ENCODE data around the gene FRMD4A.

Gene FRMD4A

DNA sequence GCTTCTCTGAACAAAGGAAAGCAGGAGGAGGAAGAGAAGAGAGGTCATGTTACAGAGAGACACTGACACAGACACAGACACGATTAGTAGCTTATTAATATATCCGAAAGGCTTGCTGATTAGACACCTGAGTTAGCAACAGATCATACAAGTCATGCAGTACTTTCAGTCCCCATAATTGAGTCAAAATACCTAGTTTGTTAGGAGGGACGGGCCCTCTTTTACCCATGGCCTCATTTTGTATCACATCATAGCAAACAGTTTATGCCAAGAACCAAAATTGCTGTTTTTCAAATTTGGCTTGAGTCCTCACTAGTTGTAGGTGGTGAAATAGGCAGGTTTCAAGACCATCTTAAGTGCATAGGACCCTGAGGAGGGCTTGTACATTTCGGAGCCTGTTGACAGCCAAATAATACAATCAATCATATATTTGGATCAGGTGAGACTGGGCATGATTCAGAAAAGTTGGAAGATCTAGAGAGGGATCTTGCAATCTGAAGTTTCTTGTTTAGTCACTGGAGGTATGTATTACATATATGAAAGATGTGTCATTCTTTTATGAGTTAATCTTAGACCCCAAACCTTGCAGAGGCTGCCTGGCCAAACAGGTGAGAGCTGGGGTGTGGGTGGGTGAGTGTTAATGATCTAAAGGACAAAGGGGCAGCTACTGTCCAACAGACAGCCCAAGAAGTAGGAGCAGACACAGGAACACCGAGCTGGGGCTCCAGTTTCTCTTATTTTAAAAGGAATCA is 678.6 kb downstream of the FRMD4A start:
- H3K27ac ChIP-seq = no peak overlapping the region
- TF ChIP-seq ZFX (IDR thresholded peaks at IDR 0.05; ENCODE audit: borderline replicate concordance) = no peak
- TF ChIP-seq, protein P1, sequence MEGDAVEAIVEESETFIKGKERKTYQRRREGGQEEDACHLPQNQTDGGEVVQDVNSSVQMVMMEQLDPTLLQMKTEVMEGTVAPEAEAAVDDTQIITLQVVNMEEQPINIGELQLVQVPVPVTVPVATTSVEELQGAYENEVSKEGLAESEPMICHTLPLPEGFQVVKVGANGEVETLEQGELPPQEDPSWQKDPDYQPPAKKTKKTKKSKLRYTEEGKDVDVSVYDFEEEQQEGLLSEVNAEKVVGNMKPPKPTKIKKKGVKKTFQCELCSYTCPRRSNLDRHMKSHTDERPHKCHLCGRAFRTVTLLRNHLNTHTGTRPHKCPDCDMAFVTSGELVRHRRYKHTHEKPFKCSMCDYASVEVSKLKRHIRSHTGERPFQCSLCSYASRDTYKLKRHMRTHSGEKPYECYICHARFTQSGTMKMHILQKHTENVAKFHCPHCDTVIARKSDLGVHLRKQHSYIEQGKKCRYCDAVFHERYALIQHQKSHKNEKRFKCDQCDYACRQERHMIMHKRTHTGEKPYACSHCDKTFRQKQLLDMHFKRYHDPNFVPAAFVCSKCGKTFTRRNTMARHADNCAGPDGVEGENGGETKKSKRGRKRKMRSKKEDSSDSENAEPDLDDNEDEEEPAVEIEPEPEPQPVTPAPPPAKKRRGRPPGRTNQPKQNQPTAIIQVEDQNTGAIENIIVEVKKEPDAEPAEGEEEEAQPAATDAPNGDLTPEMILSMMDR (IDR thresholded peaks at IDR 0.05) = no peak

DNA sequence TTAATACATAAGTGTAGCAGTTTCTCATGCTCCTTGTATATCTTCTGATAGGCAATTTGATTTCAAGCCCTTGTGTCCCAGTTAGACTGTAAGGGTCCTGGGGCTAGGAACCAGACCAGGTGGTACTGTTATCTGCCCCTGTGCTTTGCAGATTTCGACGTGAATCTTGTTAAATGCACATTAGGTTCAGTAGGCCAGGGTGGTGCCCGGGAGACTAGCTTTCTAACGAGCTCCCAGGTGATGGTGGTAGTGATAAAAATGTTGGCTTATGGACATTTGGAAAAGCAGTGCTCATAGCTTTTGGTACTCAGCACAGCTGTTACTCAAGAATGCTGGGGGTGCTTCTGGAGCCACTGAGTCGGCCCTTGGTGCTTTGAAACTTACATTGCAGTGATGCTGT is 679.8 kb downstream of the FRMD4A start:
- TF ChIP-seq, protein P1 (IDR thresholded peaks at IDR 0.05) = no peak
- TF ChIP-seq ZFX (IDR thresholded peaks at IDR 0.05; ENCODE audit: borderline replicate concordance) = no peak
- H3K27ac ChIP-seq = no peak overlapping the region

DNA sequence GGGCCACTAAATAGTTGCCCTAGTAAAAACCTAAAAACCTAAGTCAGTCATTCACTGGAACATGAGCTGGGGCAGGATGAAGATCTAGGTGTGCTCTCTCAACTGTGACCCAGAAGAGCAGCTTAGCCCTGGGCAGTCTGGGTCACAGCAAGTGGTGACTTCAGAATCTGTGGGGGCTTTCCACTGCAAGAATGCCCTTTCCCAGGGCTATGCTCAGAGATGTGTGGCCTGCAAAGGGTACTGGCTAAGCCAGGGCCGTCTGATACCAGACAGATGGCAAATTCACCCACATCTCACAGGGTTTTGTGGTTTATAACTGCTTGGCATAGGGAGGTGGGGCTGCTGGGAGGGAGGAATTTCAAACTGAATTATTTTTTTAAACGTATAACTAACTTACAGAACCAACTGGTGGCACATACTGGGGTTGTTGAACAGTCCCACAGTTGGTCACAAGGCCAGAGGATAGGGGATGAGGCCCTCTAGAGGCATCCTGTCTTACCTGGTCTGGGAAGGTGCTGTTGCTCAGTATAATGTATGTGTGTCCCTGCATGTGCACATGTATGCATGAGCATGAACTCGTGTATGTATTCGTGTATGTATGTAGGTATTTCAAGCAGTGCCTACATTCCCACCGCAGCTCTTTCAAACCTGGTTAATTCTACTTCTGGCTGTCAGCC is 680.7 kb downstream of the FRMD4A start:
- TF ChIP-seq, protein P1 (IDR thresholded peaks at IDR 0.05) = no peak
- no peak for TF ChIP-seq ZFX (IDR thresholded peaks at IDR 0.05; ENCODE audit: borderline replicate concordance)
- H3K27ac ChIP-seq = no peak overlapping the region

DNA sequence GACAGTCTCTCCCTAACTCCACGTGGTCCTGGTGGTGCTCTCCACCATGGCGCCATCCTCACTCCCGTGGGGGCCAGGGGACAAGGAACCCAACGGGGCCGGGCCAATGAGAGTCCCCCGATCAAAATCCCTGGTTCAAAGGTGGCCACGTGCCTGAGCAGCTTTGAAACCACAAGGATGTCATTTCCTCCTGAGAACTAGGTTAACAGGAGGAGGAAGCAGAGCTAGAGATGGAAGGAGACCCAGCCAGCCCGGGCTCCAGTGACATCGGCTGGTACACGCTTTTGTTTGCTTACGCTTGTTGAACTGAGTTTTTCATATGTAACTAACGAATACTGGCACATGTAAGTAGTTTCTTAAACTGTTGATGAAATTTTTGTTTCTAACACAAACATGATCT is 682.3 kb downstream of the FRMD4A start:
- TF ChIP-seq, protein P1 (IDR thresholded peaks at IDR 0.05) = no peak
- TF ChIP-seq ZFX (IDR thresholded peaks at IDR 0.05; ENCODE audit: borderline replicate concordance) = no peak
- no peak overlapping the region for H3K27ac ChIP-seq

DNA sequence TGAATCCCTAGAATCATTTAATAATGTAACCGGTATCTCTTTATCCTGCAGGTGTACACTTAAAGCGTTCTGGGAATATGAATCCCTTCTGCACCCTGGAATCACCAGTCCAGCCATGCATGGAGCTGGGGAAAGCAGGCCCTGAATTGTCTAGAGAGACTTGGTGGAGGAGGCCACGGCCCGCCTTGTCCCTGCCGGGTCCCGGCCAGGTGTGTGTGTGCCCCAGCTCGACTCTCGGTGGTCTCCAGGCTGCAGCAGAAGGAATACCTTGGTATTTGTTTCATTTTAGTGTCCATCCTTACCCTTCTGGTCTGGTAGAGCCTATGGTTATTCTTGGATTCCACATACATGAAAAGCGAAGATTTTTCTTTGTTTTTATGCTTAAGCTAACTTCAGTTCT is 685.9 kb downstream of the FRMD4A start:
- no peak overlapping the region for H3K27ac ChIP-seq
- TF ChIP-seq, protein P1 (IDR thresholded peaks at IDR 0.05) = no peak
- no peak for TF ChIP-seq ZFX (IDR thresholded peaks at IDR 0.05; ENCODE audit: borderline replicate concordance)

DNA sequence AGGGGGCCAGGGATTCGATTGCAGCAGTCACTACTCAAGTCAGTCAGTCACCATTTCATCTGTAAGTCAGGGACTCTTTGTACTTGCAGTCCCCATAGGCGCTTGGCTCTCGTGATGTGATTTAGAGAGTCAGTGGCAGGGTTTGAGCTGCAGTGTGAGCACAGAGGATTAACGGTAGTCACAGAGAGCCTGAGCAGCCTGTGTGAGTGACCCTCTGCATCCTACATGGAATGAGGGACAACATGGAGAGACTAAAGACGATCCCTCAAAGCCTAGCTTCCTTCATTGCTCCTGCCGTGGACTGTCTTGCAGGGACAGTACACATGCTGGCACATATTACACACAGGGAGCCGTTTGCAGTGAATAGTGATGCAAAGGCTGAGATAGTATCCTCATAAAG is 687.7 kb downstream of the FRMD4A start:
- TF ChIP-seq ZFX (IDR thresholded peaks at IDR 0.05; ENCODE audit: borderline replicate concordance) = no peak
- TF ChIP-seq, protein P1 (IDR thresholded peaks at IDR 0.05) = no peak
- no peak overlapping the region for H3K27ac ChIP-seq

DNA sequence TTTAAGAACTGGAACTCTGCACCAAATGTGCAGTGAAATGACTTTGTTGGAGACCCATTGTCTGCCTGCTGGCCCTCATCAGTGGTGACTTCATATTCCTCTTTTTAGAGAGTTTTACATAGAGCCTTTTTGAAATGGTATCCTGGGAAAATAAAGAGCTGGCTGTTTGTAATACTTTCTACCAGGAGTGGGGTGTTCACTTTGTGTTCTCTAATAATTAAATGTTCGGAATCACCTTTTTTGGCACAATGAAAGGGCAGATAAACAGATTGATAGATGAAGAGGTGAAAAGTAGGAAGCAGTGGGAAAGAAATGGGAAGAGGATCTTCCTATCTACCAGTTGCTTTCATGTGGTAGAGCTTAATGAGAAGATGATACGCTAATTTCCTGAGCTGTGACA is 688.4 kb downstream of the FRMD4A start:
- no peak for TF ChIP-seq ZFX (IDR thresholded peaks at IDR 0.05; ENCODE audit: borderline replicate concordance)
- TF ChIP-seq, protein P1 (IDR thresholded peaks at IDR 0.05) = no peak
- H3K27ac ChIP-seq = no peak overlapping the region
